Skeletal muscle satellite cell (primary cell): ENCODE data around the gene FOXA3. TPM values are rescaled to one million over a fixed set of nuclear protein-coding genes. Genes with fewer than 3 reads are reported as not detected.

Experiments
- H3K27me3 ChIP-seq: 2 replicates; pipeline ENCODE4 v1.7.0; 2013; ENCODE audit warnings: low read length; ENCODE audit not compliant: control insufficient read depth, insufficient read depth
- H3K36me3 ChIP-seq: 2 replicates; pipeline ENCODE4 v1.7.0; 2013; ENCODE audit warnings: mild to moderate bottlenecking, control low read depth, low read length; ENCODE audit not compliant: insufficient read depth
- H3K4me1 ChIP-seq: 2 replicates; pipeline ENCODE4 v1.7.0; 2013; ENCODE audit warnings: low read length; ENCODE audit not compliant: control insufficient read depth, insufficient read depth
- H3K4me2 ChIP-seq: 2 replicates; pipeline ENCODE4 v1.7.0; 2013; ENCODE audit warnings: mild to moderate bottlenecking, low read length
- H3K4me3 ChIP-seq: 2 replicates; pipeline ENCODE4 v1.7.0; 2013; ENCODE audit warnings: low read length
- H3K9ac ChIP-seq: 2 replicates; pipeline ENCODE4 v1.7.0; 2013; ENCODE audit warnings: mild to moderate bottlenecking, low read depth, low read length, moderate library complexity
- H3K9me3 ChIP-seq: replicated peaks from 2 replicates; pipeline ENCODE4 v1.7.0; 2013; ENCODE audit warnings: mild to moderate bottlenecking, control low read depth, low read length
- total RNA-seq: library from RNA; depleted of rRNA; stranded (reverse); fragments of >200 nt; gene quantifications from 2 replicates; pipeline ENCODE4 v1.2.3, GENCODE V29; 2012; rRNA removed

FOXA3 gene
- not detected in 2 replicates for total RNA-seq

GRCh38 chr19:45863840-45864628, at the start of gene FOXA3:
TSS of gene FOXA3 (plus strand) at chr19:45864326. CDS start at chr19:45864457, 131 bp downstream.
- peaks cover 11% of the 10 kb centered on the region for H3K36me3 ChIP-seq
- H3K9me3 ChIP-seq: no peaks in the 10 kb centered on the region
- H3K4me1 ChIP-seq: peaks cover 10% of the 10 kb centered on the region
- peak within 1 kb of the TSS; percentile 62 for H3K4me3 ChIP-seq
- peaks cover 39% of the 10 kb centered on the region for H3K27me3 ChIP-seq
- no peak within 1 kb of the TSS for H3K9ac ChIP-seq
- peak within 1 kb of the TSS; percentile 76 for H3K4me2 ChIP-seq

- Histone ChIP-seq H3K36me3 (peaks cover 16% of the 10 kb centered on the region), H3K4me3 (no peak within 1 kb of the TSS), H3K4me2 (no peak within 1 kb of the TSS), H3K4me1 (peaks cover 10% of the 10 kb centered on the region), H3K9me3 (no peaks in the 10 kb centered on the region), H3K27me3 (no peaks in the 10 kb centered on the region), H3K9ac (no peak within 1 kb of the TSS)
Measured at GRCh38 chr19:45814851-45815480, 49.2 kb upstream of the FOXA3 start, which contains the start of gene RSPH6A. TSS of gene RSPH6A (minus strand) at chr19:45815308. CDS start at chr19:45815176, 132 bp downstream.

GRCh38 chr19:45815481-45816216, 48.5 kb upstream of the FOXA3 start:
- Histone ChIP-seq H3K27me3 (no peaks in the 10 kb centered on the region), H3K4me3 (no peak overlapping the region), H3K9me3 (no peaks in the 10 kb centered on the region), H3K4me1 (peaks cover 4% of the 10 kb centered on the region), H3K4me2 (no peak overlapping the region), H3K36me3 (peaks cover 23% of the 10 kb centered on the region), H3K9ac (no peak overlapping the region)

GRCh38 chr19:45816236-45817009, 47.7 kb upstream of the FOXA3 start:
- peaks cover 25% of the 10 kb centered on the region for H3K36me3 ChIP-seq

GRCh38 chr19:45817010-45817724, 47.0 kb upstream of the FOXA3 start:
- peaks cover 30% of the 10 kb centered on the region for H3K36me3 ChIP-seq
- H3K4me3 ChIP-seq: no peak overlapping the region
- H3K4me2 ChIP-seq: no peak overlapping the region
- no peaks in the 10 kb centered on the region for H3K9me3 ChIP-seq
- no peaks in the 10 kb centered on the region for H3K27me3 ChIP-seq
- no peak overlapping the region for H3K9ac ChIP-seq
- peaks cover 3% of the 10 kb centered on the region for H3K4me1 ChIP-seq

More at GRCh38 chr19:45816236-45817009, 47.7 kb upstream of the FOXA3 start:
- H3K9me3 ChIP-seq: no peaks in the 10 kb centered on the region
- H3K4me3 ChIP-seq: no peak overlapping the region
- peaks cover 3% of the 10 kb centered on the region for H3K4me1 ChIP-seq
- H3K9ac ChIP-seq: no peak overlapping the region
- H3K4me2 ChIP-seq: no peak overlapping the region
- H3K27me3 ChIP-seq: no peaks in the 10 kb centered on the region

- Histone ChIP-seq H3K4me2 (no peak overlapping the region), H3K4me1 (peaks cover 3% of the 10 kb centered on the region), H3K9ac (no peak overlapping the region), H3K27me3 (no peaks in the 10 kb centered on the region), H3K36me3 (peaks cover 35% of the 10 kb centered on the region), H3K4me3 (no peak overlapping the region), H3K9me3 (no peaks in the 10 kb centered on the region)
Measured at GRCh38 chr19:45817725-45818301, 46.3 kb upstream of the FOXA3 start.

GRCh38 chr19:45819769-45820168, 44.4 kb upstream of the FOXA3 start:
- no peak overlapping the region for H3K9ac ChIP-seq
- no peaks in the 10 kb centered on the region for H3K27me3 ChIP-seq
- H3K9me3 ChIP-seq: no peaks in the 10 kb centered on the region
- H3K4me3 ChIP-seq: no peak overlapping the region
- peaks cover 3% of the 10 kb centered on the region for H3K4me1 ChIP-seq
- peaks cover 50% of the 10 kb centered on the region for H3K36me3 ChIP-seq
- no peak overlapping the region for H3K4me2 ChIP-seq

GRCh38 chr19:45820413-45821102, 43.6 kb upstream of the FOXA3 start:
- no peaks in the 10 kb centered on the region for H3K27me3 ChIP-seq
- no peaks in the 10 kb centered on the region for H3K9me3 ChIP-seq
- H3K9ac ChIP-seq: no peak overlapping the region
- H3K4me2 ChIP-seq: no peak overlapping the region
- H3K36me3 ChIP-seq: peaks cover 58% of the 10 kb centered on the region
- H3K4me3 ChIP-seq: no peak overlapping the region
- H3K4me1 ChIP-seq: peaks cover 3% of the 10 kb centered on the region

- Histone ChIP-seq H3K4me1 (peaks cover 3% of the 10 kb centered on the region), H3K9me3 (no peaks in the 10 kb centered on the region), H3K4me2 (no peak overlapping the region), H3K9ac (no peak overlapping the region), H3K4me3 (no peak overlapping the region), H3K36me3 (peaks cover 64% of the 10 kb centered on the region), H3K27me3 (no peaks in the 10 kb centered on the region)
Measured at GRCh38 chr19:45821103-45821521, 43.0 kb upstream of the FOXA3 start.

GRCh38 chr19:45821570-45821969, 42.6 kb upstream of the FOXA3 start:
- Histone ChIP-seq H3K27me3 (no peaks in the 10 kb centered on the region), H3K4me1 (peaks cover 3% of the 10 kb centered on the region), H3K4me2 (no peak overlapping the region), H3K4me3 (no peak overlapping the region), H3K9ac (no peak overlapping the region), H3K9me3 (no peaks in the 10 kb centered on the region), H3K36me3 (peaks cover 68% of the 10 kb centered on the region)
